Subcutaneous adipose tissue (tissue), 4 donors: ENCODE results near the gene MRGPRD. TPM values are rescaled to one million over a fixed set of nuclear protein-coding genes. Genes with fewer than 3 reads are reported as not detected.

Experiments used
- total RNA-seq, 4 donors: library from RNA; depleted of rRNA; stranded (reverse); fragments of >200 nt; gene quantifications; one replicate each; pipeline ENCODE4 v1.1.0, GENCODE V29; 2016
- TF ChIP-seq, protein P1 (sequence below): fragments of 450-650 bp; IDR thresholded peaks from one replicate; pipeline ENCODE4 v1.5.1; 2016; ENCODE audit warnings: low read depth, mild to moderate bottlenecking, control low read depth, antibody characterized with exemption, moderate library complexity

The MRGPRD gene
- total RNA-seq, 4 donors from 2014 or later, result not detected

DNA sequence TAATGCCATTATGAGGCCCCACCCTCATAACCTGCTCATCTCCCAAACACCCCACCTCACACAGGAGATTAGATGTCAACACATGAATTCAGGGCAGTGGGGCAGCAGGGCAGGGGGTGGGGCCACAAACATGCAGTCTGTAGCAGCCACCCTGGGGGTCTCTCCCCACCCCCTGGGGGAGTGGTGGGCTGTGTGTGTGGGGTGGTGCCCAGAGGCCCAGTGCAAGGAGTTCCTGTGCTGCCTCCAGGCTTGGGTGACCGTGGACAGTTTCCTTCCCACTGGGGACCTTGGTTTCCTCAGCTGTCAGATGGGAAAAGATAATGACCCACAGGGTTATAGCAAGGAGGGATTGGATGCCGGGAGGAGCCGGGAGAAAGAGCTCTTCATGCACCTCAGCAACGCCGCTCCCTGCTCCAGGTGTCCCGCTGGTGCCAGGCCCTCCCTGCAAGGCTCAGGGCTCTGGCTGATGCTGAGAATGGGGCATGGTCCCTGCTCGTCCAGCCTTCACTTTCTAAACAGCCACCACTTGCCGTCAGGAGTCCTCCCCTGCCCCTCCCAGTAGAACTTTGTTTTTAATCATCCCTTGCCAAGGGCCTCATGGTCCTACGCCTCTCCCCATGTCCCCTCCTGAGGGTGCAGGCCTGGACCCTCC lies 34.2 kb upstream of the MRGPRD start:
- TF ChIP-seq, protein P1, sequence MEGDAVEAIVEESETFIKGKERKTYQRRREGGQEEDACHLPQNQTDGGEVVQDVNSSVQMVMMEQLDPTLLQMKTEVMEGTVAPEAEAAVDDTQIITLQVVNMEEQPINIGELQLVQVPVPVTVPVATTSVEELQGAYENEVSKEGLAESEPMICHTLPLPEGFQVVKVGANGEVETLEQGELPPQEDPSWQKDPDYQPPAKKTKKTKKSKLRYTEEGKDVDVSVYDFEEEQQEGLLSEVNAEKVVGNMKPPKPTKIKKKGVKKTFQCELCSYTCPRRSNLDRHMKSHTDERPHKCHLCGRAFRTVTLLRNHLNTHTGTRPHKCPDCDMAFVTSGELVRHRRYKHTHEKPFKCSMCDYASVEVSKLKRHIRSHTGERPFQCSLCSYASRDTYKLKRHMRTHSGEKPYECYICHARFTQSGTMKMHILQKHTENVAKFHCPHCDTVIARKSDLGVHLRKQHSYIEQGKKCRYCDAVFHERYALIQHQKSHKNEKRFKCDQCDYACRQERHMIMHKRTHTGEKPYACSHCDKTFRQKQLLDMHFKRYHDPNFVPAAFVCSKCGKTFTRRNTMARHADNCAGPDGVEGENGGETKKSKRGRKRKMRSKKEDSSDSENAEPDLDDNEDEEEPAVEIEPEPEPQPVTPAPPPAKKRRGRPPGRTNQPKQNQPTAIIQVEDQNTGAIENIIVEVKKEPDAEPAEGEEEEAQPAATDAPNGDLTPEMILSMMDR, result no peak

DNA sequence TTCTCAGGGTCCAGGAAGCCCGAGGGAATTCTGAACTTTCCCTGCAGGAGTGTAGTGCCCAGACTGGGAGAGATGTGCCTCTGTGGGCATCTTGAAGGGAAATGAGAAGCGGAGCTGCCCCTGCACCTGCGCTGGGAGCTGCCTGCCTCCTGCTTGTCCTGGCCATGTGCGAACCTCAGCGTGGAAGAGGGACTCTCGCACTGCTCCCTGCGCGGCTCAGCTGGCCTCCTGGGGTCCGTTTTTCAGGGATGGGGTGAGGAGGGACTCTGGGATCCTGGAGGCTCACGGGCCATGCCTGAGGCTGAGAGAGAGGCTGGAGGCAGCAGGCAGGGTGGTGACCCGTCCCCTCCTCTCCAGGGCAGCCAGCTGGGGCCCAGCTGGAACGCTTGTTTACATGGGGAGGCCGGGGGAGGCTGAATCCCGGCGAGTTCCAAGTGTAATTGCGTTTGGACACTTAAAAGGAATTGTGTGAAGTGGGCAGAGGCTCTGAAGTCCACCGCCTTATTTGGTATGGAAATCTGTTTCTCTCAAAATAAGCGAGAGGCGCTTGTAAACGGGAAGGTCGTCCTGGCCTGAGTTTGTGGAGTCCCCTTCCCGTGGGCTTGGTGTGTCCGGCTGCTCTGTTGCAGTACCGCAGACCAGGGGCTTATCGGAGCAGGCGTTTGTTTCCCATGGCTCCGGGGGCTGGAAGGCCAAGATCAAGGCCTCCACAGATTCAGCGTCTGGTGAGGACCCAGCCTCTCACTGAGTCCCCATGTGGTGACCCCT lies 33.5 kb upstream of the MRGPRD start:
- TF ChIP-seq, protein P1, result no peak

DNA sequence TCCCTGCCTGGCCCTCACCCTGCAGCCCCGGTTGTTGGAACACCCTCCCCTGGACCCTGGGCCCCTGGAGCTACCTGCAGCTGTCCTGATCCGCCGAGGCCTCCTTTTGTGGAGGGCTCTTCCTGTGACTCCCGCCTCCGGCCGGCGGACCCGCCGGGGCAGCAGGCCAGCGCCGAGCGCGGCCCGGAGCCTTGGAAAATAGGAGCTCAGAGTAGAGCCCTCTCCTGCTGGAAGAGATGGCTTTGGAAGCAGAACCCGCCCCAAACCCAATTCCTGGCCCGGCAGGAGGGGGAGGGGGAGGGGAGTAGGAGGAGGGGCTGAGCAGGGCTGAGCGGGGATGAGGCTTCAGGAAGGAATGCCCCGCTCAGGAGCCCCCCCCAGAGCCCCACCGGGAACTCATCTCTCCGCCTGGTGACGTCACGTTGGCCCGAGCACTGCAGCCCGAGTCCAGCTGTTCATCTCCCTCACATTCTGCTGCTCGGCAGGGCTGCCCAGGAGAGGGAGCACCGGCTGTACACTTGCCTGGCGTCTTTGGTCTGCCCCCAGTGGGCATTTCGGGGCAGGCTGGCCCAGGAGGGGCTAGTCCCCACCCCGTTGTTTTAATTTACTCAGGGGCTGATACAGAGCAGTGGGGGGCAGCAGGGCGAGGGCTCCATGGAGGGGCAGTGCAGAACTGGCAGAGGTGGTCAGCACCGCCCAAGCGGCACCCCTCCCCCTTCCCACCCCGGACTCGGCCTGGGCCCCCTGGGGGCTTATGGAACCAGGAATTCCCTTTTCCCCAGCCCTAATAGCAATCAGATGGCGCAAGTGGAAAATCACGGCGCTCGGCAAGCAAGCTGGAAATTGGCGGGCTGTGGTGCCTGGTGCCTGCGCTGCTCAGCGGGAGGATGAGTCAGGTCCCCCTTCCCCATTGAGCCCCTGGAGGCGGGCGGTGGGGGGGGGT lies 32.5 kb upstream of the MRGPRD start, which contains the start of gene MRGPRF:
Gene MRGPRF, minus strand, starts transcription at position 238 of the 943 bp plus-strand sequence. CDS start 3,345 bp downstream, outside the sequence.
- TF ChIP-seq, protein P1, result no peak

DNA sequence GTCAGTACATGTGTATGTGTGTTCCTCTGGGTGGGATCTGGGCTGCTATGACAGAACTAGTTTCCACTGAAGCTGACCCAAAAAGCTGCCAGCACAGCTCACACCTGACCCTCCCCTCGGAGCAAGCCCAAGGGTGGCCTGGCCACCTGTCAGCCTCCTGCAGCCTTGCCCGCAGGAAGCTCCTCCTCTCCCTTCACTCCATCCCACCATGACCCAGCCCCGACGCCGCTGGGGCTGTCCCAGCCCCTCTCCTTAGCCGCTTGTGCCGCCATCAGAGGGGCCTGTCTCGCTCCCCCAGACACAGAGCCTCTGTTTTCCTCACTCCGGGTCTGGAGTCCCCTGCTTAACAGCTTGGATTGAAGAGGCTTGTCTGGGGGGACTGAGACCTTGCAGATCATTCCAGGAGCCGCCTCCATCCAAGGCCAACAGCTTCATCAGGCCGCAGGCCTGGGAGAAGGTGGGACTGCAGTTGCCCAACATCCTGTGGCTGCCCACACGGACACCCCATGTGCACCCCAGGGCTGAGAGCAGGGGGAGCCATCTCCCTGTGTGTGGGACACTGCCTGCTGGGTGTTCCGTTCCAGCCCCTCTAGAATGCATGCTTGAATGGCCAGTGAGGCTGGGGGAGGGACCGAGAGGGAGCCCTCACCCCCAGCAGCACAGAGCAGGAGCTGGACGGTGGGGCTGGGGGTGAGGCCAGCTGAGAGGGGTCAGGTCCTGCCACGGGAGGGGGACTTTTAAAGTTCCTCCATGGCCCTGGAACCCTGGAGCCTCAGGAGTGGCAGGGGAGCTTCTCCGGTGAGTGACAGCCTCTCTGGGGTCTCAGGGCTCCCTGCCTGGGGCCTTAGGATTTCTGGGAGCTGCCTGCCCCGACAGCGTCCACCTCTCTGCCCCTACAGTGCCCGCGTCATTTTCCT lies 31.6 kb upstream of the MRGPRD start:
- TF ChIP-seq, protein P1, result no peak

DNA sequence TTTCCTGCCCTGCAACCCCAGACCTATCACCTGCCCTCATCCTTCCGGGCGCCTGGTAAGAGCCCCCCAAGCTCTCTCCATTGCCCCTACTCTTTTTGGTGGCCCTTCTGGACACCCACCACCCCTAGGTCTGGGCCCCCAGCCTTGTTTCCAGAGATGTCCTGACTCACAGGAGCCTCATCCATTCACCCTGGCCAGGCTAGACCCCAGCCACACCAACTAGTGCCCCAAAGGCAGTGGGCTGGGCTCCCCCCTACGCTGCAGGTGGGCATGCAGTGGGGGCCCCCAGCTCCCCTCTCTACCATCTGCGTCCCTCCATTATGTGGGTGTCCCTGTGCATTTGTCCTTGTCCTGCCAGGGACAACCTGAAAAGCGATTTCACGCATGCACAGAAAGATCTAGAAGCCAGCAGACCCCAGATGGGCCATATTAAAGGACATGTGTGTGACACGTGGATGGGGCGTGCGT lies 30.9 kb upstream of the MRGPRD start:
- TF ChIP-seq, protein P1, result no peak

DNA sequence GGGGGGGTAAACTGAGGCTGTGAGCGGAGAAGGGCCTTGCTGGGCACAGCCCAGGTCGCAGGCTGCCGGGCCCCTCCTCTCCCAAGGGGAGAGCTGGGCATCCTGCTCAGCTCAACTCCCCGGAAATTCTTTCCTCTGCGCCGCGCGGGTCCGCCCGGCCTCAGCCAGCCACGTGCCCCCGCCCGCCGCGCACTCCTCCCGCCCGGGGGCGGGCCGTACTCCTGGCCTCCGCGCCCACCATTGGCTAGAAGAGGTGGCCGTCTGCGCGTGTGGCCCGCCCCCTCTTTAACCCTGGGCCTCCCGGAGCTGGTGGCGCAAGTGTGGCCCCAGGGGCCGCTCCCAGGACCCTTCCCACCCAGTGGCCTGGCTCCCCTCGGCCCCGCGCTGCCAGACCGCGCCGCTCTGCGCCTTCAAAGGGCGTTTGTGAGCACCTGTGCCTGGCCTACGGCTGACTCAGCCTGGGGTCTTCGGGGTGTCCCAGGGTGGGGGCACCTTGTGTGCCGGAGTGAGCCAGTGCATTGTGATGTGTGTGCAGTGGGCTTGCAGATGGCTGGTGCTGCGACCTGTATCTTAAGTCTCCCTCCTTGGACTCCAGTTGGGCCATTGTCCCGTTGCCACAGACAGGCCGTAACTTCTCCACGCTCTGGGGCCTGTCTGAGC lies 30.3 kb upstream of the MRGPRD start:
- TF ChIP-seq, protein P1, result no peak
